ENCODE results near the gene CNTNAP2. TPM values are rescaled to one million over a fixed set of nuclear protein-coding genes. Genes with fewer than 3 reads are reported as not detected.

The CNTNAP2 gene
- total and polyA plus RNA-seq, 2 of the 8 experiments (the other 6 are each of a cell fraction or from before 2014, with no cell fraction given), result 27.9 to 71.0 TPM

GRCh38 chr7:147674705-147675104 lies 1558.1 kb downstream of the CNTNAP2 start:
- ChIA-PET POLR2A (ENCODE audit: partially characterized antibody) (no interaction called here), CTCF (ENCODE audit: partially characterized antibody) (no interaction called here)
- Histone ChIP-seq H3K4me1 (replicated peaks in 1 of 4; ENCODE audit: control insufficient read depth in 3 of 4, insufficient read depth in 4 of 4, low read length in 3 of 4) (no peaks in the 10 kb centered on the region), H4K20me1 (replicated peaks in 1 of 2; ENCODE audit: control insufficient read depth in 1 of 2, insufficient read depth in 2 of 2, low read length in 2 of 2) (no peaks in the 10 kb centered on the region), H3K4me3 (ENCODE audit: extremely low read depth in 1 of 4, insufficient read depth in 2 of 4, low read depth in 3 of 4, low read length in 4 of 4) (no peak overlapping the region), H3K14ac (ENCODE audit: insufficient read length) (no peak overlapping the region), H3K36me3 (ENCODE audit: control insufficient read depth in 2 of 4, insufficient read depth in 4 of 4, low read length in 3 of 4) (no peaks in the 10 kb centered on the region), H3K9me3 (ENCODE audit: insufficient read depth in 2 of 2, low read depth in 1 of 2, low read length in 1 of 2) (no peaks in the 10 kb centered on the region), H2BK12ac (ENCODE audit: low read depth, low read length) (no peak overlapping the region), H3K56ac (replicated peaks; ENCODE audit: insufficient read length, low read depth, low read length) (no peak overlapping the region), H2BK20ac (ENCODE audit: low read length) (no peak overlapping the region), H2BK5ac (ENCODE audit: low read depth, low read length) (no peak overlapping the region), H4K91ac (replicated peaks; ENCODE audit: insufficient read length, low read length) (no peak overlapping the region), H3K4ac (replicated peaks; ENCODE audit: insufficient read length, low read depth, low read length) (no peak overlapping the region), H3K4me2 (ENCODE audit: insufficient read depth in 1 of 2, low read depth in 2 of 2, low read length in 2 of 2) (no peak overlapping the region), H3K18ac (ENCODE audit: extremely low read depth, low read length) (no peak overlapping the region), H3K9ac (replicated peaks in 1 of 4; ENCODE audit: extremely low read depth in 1 of 4, low read depth in 3 of 4, low read length in 3 of 4) (no peak overlapping the region), H2AFZ (ENCODE audit: low read length) (no peak overlapping the region), H3K27ac (ENCODE audit: low read depth, low read length) (no peak overlapping the region), H3K23ac (ENCODE audit: insufficient read length) (no peak overlapping the region), H3K27me3 (replicated peaks in 1 of 4; ENCODE audit: control insufficient read depth in 3 of 4, extremely low read depth in 1 of 4, insufficient read depth in 3 of 4, low read length in 3 of 4) (no peaks in the 10 kb centered on the region), H3K79me1 (ENCODE audit: low read depth, low read length) (no peaks in the 10 kb centered on the region), H2BK15ac (ENCODE audit: low read length) (no peak overlapping the region), H2BK120ac (replicated peaks; ENCODE audit: low read depth, low read length) (no peak overlapping the region), H3K23me2 (ENCODE audit: low read depth, low read length) (no peaks in the 10 kb centered on the region), H4K8ac (ENCODE audit: extremely low read depth, insufficient read depth, low read length) (no peak overlapping the region), H3K79me2 (ENCODE audit: control insufficient read depth in 1 of 2, insufficient read depth in 2 of 2, low read length in 2 of 2) (no peaks in the 10 kb centered on the region), H4K5ac (ENCODE audit: insufficient read length, low read depth, low read length) (no peak overlapping the region), H2AK5ac (ENCODE audit: low read depth, low read length) (no peak overlapping the region)
- DNase-seq (ENCODE audit: low read depth in 1 of 2, low spot score in 2 of 2) (no peak), FAIRE-seq (no peak)
- TF ChIP-seq MAFK (IDR thresholded peaks at IDR 0.05; ENCODE audit: low read depth, low read length) (peak; percentile 61; the same call in 1 of the 2 replicates), E2F6 (IDR thresholded peaks at IDR 0.05) (no peak)
